HG03520 (cell line): ENCODE measurements around the gene LLCFC1.

ENCODE experiments used
- ATAC-seq: cut with Tn5 transposase; IDR thresholded peaks from one replicate; pipeline ENCODE4 v1.9.1; 2021; ENCODE audit warnings: mild to moderate bottlenecking, moderate library complexity; ENCODE audit not compliant: unreplicated experiment

The LLCFC1 gene

DNA sequence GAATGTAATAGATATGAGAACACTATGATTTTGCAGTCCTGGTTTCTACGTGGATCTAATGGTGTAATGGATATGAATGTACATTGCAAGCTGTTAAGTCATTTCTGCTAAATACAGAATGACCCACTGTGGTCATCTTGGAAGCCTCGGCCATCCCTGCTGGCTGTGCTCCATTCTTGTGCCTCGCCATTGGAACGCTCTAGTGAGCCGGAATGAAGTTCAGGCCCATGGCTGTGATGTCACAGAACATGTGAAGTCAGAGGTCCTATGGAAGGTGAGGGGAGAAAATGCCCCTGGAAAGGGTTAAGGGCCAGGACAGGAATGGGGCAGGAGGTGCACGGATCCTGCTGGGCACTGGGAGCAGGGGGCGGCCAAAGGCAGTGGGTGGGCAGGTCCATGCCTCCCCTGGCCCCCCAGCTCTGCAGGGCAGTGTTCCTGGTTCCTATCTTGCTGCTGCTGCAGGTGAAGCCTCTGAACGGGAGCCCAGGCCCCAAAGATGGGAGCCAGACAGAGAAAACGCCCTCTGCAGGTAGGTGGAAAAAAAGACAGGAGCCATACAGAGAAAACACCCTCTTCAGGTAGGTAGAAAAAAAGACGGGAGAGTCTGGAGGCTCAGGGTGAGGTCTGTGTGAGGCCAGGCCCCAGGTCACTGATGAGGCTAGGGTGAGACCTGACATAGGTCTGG, at the start of gene LLCFC1:
Gene LLCFC1, plus strand, starts transcription at position 259 of the 685 bp plus-strand sequence. Its CDS starts 138 bp downstream, at position 397.
- no peak for ATAC-seq

DNA sequence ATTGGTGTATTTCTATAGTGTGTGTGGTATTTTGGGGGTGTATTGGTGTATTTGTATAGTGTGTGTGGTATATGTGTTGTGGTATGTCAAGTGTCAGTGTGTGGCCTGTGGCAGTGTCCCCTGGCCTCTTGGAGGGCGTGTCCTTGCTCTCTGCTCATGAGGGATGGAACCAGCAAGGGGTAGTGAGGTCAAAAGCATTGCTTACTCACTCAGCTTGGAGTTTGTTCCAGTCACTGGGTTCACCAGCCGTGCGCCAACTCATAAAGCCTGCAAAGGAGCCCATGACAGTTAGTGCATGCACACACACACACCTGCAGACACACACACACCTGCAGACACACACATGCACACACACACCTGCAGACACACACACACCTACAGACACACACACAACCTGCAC, 49.5 kb upstream of the LLCFC1 start:
- no peak for ATAC-seq

DNA sequence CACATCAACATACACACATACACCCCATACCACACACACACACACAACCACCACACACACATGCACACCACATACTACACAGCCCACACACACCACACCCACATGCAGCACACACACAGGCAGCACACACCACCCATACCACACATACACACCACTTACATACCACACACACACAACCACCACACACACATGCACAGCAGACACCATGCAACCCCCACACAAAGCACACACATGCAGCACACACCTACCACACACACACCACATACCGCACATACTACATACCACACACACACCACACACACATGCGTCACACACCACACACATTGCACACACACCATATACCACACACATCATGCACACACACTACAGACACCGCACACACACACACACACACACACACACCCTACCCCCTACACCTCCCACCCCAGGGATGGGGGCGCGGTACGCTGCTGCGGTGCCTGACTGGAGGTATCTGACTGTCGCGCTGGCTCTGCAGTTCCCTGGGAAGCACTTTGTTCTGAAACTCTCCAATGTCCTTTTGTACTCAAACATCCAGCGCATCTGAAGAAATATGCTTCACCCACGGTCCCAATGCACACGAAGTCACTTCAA, 48.3 kb upstream of the LLCFC1 start:
- no peak for ATAC-seq

DNA sequence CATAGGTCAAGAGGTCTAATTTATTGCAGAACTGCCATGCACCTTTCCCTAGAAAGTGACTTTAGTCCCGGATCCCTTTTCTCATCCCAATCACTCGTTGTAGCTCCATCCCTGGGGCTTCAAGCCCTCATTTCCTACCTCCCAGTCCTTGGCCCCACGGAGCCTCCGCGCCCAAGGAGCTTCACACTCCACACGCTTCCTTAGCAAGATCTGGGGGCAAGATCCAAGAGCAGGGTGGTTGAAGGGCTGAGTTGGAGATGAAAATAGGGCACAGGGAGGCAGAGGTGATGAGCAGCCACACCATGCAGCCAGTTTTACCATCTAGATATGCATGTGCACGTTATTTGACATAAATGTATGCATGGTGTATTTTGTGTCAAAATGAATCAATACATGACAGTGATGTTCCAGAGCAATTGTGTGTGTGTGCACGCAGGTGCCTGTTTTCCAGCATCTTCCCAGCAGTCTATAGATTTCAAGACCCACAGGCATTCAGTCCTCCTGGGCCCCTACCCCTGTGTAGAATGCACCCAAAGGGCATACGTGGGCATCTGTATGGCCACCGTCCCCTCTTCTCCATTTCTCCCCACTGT, 47.7 kb upstream of the LLCFC1 start:
- ATAC-seq: no peak

DNA sequence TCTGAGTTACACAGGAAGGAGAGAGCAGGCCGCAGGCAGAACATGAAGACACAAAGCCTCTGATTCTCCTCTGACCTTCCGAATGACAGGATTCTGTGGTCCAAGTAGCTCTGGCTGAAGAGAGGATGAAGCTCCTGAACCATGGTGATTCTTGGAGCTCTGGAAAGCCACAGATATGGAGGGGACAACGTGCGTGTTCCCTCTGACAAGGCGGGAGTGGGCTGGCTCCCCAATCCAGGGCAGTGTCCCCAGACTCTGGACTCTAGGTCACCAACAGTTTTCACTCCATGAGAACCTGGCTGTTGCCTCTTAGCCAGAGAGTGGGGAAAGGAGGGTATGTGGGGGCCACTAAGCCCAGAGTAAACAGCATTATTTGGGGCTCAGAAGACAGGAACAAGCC, 46.3 kb upstream of the LLCFC1 start:
- no peak for ATAC-seq

DNA sequence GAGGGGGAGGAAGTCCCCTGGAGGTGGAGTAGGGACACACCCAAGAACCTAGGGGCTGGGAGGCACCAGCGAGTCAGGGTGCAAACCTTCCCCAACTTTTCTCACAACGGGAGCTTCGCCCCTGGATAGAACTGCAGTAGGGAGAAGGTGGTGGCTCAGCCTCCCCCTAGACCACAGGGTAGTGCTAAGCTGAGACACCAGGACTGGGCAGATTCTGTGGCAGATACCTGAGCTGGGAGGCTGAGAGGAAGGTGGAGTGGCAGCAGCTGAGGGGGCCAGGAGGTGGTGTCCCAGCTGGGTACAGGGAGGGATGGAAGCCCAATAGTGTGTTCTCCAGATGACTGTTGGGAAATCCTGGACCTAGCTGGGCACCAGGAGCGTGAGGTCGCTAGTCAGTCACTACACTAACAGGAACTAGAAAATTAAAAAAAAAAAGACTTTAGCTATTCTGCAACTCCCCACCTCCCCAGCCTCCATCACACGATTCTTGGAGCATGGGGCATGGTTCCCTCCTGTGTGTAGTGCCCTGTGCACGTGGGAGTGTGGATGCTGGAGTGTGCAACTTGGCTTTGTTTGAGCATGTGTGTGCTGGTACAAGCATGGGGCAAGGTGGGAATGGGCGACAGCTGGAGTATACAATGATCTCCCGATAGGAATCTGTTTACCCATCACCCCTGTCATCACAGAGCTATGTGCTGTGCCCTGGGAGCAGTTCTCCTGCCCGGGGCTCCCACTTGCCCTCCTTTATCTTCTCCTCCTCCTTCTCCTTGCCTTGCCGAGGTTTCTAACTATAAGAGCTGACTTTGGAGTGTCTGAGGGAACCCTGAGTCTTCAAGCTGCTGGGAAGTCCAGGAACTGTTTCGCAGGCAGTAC, 44.9 kb upstream of the LLCFC1 start:
- no peak for ATAC-seq

DNA sequence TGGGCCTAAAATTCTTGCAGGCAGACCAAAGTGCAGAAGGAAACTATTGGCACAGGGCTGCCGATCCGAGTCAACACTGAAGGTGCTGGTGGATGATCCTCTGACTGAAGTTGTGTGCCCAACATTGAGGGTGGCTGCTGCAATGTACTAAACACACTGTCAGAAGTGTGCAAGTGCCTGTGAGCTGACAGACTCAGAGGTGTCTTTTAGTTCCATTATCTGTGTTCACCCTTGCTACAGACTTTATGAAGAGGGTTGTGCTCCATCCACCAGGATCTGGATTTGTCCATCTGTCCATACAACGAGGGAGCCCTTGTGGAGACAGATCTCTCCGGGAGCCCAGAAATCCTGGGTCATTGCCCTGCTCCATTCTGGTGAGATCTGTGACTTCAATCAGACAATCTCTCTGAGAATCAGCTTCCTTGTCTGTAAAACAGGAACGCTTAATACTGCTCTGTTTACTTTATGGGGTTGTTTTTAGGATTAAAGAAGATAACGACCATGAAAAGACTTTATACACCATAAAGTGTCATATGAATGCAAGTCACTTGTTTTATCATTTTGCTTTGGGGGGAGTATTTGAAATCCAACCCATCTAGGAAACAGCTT, 44.2 kb upstream of the LLCFC1 start:
- ATAC-seq: no peak

DNA sequence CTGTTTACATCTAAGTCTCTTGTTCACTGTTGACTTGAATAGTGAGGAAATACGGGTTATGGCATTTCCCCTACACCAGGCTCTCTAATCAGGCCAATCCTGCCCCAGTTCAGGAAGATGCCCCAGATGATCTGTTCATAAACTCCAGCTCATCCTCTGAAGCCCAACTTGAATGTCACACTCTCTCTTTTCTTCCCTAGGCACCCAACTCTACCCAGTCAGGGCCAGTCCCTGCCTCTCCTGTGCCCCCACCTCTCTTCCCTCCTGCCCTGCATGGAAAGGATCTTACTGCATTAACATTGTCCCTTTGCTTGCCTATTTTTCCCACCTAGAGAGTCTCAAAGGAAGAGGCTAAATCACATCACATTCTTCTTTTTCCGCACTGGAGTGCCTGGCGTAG, 43.1 kb upstream of the LLCFC1 start:
- ATAC-seq: no peak

DNA sequence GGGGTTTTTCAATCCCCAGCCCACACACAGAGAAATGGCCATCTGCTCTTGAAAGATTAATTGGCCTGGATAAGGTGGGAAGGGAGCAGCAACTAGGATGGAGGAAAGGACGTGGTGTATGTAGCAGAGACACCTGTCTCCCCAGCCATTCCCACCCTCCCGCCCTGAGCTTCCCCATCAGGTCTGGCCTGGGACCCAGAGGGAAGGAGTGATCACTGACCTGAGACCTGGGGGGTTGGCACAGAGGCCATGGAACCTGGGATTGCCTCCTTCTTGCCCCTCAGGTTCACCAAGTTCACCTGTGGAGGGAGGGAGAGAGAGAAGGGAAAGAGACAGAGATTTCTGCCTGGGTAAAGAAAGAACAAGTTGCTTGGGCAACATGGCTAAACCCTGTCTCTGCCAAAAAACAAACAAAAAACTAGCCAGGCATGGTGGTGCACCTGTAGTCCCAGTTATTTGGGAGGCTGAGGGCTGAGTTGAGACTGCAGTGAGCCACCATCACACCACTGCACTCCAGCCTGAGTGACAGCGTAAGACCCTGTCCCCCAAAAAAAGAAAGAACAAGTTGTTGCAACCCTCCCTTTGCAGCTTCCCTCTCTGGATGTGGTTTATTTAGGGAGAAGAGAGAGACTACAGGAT, 42.4 kb upstream of the LLCFC1 start:
- ATAC-seq: no peak

DNA sequence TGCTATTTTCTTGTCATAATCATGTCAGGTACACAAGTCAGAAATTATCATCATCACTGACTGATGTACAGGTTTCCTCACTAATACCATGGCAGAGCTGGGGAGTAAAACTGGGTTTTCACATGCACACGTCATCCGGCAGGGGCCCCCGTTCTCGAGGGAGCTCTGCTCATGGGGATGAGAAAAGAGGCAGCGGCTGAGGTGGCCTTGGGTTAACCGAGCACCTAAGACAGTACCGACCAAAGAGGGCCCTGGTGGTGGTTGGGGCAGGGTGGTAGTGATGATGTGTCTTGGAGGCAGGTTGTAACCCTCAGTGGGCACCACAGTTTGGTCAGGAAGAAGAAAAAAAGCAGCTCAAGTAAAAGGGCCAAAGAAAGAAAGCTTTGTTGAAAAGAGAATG, 41.6 kb upstream of the LLCFC1 start:
- ATAC-seq: no peak

DNA sequence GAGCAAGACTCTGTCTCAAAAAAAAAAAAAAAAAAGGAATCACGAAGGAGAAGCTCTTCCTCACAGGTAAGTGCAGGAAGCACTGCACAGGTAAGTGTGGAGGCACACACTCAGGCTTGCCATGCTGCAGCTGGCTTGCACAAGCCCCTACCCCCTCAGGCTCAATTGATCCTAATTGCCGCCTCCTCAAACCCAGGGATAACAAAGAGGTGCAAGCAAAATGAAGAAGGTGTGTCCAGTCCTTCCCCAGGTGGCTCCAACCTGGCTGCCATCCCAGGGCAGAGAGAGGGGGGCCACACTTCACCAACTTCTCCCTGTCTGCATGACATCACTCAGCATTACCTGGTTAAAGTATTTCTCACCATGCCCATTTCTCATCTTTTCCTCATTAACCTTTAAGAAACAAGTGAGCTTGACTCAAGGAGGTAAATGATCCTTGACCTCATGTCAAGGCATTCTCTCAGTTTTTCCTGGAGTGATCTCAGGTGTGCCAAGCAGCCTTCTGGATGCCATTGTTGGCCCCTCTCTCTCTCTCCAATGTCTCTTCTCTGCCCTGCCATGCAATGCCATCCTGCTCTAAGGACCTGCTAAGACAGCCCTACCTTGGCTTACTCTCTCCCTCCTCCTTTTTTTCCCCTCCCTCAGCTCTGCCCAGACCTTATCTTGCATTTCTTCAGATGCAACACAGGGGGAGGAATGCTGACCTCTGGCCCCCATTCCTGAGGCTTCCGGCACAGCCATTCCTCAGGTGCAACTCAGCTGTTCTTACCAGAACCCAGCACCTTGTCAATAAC, 40.7 kb upstream of the LLCFC1 start:
- no peak for ATAC-seq

DNA sequence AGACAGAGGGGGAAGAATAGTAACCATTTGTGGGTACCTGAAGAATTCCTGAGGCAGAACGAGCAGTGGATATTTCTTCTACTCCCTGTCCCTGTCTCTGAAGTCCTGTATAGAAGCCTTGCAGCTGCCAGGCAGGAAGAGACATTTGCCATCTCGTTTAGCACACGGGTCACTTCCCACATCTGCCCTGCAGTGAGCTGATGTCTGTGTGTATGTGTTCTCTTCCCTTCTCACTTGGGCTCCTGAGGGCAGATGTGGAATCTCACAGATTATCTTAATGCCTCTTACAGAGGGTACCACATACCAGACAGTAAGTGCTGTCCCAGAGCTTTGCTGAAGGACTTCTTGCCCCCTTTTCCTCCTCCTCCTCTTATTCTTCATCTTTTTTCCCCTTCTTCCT, 39.6 kb upstream of the LLCFC1 start:
- ATAC-seq: no peak

DNA sequence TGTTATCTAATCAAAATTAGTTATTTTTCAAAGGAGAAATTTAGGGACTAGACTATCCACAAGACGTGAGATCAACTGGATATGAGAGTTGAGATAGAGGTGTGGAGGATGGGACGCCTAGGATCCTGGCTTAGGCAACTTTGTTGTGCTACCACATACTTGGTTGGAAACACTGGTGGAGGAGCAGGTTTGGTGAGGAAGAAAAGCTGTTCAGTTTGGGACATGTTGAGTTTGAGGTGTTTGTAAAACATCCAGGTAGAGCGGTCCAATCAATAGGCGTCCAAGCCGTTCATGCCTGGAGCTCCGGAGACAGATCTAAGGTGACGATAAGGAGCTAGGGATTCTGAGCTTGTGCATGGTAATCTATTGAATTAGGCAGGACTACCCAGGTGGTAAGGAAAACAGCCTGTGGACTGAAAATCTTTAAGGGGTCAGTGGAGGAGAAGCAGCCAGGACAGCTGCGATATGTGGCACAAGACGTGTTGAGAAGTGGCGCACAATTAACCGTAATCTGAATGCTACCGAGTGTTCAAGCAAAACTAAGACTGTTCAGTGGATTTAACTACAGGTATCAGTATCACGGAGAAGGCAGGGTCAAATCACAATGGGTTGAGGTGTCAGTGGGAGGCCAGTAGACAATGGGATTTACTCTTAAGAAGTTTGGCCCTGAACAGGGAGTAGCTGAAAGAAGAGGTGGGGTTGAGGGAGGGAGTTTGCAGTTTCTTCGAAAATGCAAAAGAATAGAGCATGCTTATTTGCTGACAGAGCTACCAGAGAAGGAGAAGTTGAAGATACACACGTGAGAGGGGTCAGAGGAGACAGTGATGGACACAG, 37.6 kb upstream of the LLCFC1 start:
- ATAC-seq: no peak

DNA sequence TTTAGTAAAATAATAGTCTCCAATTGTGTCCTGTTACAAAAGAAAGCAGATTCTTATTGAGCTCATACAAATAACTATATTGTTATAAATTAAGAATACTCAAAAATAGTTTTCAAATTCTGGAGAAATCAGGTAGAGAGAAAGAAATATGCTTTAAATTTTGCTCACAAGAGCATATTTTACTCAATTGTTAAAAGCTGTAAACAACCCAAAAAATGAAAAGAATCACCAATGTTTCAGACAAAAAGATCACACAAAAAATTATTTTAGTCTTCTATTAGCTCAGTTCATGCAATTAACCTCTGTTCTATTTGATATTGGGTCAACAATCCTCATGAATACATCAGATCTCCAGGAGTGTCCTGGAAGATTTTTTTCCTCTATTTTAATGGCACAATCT, 35.2 kb upstream of the LLCFC1 start:
- ATAC-seq: no peak

DNA sequence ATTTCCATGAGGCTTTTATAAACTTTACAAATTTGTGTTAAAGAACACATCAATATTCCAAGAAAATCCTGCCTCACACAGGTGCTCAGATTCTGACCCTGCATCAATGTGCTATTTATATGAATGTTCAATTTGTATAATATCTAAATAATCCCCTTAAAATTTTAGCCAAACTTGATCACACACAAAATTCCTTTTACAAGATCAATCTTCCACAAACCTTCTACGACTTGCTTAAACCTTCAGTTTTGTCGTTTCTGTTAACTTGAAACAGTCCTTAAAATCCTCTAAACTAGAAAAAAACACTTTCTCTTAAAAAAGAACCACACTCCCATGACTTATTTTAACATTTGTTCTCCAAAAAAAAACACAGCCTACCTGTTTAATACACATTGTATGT, 33.5 kb upstream of the LLCFC1 start:
- no peak for ATAC-seq

DNA sequence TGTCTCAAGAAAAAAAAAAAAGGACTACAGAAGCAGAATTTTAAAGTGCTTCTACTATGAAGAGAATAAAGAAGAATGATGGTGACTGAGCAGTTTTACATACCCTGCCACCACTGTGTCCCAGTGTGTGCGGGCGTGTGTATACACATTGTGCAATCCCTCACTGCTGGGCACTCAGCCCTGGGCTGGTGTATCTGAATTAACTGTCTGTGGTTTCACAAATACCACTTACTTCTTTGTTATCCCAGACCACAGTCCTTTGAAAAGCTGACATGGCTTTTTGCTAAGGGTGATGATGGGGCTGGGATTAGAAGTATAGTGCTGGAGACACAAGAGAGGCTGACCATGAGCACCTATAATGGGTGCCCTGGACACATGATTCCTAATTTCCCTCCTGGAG, 32.6 kb upstream of the LLCFC1 start:
- no peak for ATAC-seq

DNA sequence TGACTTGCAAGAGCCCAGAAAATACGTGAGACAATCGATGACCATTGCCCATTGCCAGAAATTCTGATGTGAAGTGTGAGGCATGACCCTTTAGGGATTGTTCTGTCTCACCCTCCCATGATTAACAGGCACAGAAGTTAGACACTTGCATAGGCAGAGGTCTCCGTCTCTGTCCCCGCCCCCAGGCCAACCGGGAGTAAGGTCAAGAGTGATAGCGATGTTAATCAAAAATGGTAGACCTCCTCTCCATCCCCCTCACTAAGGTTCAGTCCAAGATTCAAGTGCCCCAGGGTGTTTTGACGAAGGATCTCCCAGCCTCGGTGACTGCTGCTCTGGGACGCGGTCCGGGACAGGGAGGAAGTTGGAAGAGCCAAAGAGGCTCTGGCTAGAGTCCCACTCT, 31.0 kb upstream of the LLCFC1 start:
- ATAC-seq: no peak

DNA sequence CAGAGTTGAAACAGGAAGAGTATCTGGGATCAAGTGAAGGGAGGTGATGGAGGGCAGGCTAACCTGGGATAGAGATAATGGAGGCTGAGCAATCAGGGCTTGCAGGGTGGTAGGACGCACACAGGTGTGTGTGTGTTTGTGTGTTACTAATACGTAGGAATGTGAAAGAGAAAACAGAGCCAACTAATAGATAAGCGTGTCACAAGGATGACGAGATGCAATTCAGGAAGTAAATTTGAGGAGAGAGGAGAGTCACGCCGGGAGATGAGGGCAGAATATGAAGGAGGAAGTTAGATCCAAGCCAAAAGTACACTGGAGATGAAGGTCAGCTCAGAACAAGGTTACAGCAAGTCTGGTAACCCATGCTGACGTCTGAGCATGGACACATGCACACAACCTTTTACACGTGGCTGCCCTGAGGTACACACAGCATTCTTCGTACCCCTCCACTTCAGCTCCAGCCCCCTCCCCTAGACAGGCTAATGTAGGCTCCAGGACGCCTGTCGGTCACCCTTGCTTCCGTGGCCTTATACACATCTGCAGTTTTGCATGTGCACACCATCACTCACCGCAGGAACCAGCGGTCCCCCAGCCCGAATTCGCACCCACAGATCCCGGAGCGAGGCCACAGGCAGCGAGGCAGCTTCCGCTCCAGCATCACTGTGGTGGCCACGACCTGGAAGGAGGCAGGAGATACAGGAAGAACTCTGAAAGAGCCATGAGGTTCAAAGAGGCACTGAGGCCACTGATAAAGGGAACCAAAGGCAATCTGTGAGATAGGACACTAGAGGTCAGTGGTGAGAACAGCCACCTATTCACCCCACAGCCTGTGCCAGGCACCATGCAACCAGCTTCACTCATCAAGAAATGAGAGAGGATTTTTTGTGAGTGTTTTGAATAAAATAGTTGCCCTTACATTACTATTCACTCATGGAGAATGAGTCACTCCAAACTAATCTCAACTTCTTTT, 30.1 kb upstream of the LLCFC1 start:
- ATAC-seq: no peak
